GM12878 (cell line): ENCODE measurements around the gene DDIT3. TPM values are rescaled to one million over a fixed set of nuclear protein-coding genes. Genes with fewer than 3 reads are reported as not detected.

Experiments used
- ATAC-seq: fragments of 200-7000 bp; cut with Tn5 transposase; 3 replicates; pipeline ENCODE4 v1.9.1; 2020; ENCODE audit warnings: mild to moderate bottlenecking, moderate library complexity
- BruUV-seq: library from RNA; stranded (reverse); fragments of 400-500 nt; replicated peaks from 2 replicates; lab custom pipeline; 2021; lab: Mats Ljungman, UMichigan
- CTCF ChIA-PET: fragments of 300-600 bp; sonication (Branson Sonifier 250); formaldehyde crosslinking; extraction: SDS; loops from one replicate; lab custom pipeline; 2021; ENCODE audit warnings: inconsistent platforms; lab: Yijun Ruan, JAX
- POLR2A ChIA-PET: fragments of 350-600 bp; formaldehyde crosslinking; extraction: SDS; loops from one replicate; lab custom pipeline; 2021; ENCODE audit warnings: inconsistent platforms; lab: Charles Lee
- RAD21 ChIA-PET: fragments of 300-600 bp; sonication (Branson Sonifier 250); formaldehyde crosslinking; loops from one replicate; lab custom pipeline; 2023; ENCODE audit warnings: antibody characterized with exemption; ENCODE audit not compliant: unreplicated experiment; lab: Charles Lee
- SMC1A ChIA-PET: fragments of 300-600 bp; sonication (Branson Sonifier 250); formaldehyde crosslinking; loops from one replicate; lab custom pipeline; 2023; ENCODE audit not compliant: unreplicated experiment, uncharacterized antibody; lab: Charles Lee
- DNase-seq: peaks from one replicate; pipeline ENCODE4 v3.0.0-alpha.2; 2011; ENCODE audit warnings: low read depth, low spot score
- FAIRE-seq: peaks from 3 replicates; lab custom pipeline; 2011; peaks lifted over from hg19 to GRCh38; lab: Jason Lieb, UNC
- H2AFZ ChIP-seq: 2 replicates; pipeline ENCODE4 v1.6.0; 2011; ENCODE audit warnings: low read depth, low read length, control low read depth; ENCODE audit not compliant: control insufficient read depth
- H3K27ac ChIP-seq: 2 replicates; pipeline ENCODE4 v1.5.1; 2011; ENCODE audit warnings: control low read depth; ENCODE audit not compliant: control insufficient read depth, insufficient read depth
- H3K27me3 ChIP-seq, 2 experiments: replicated peaks in 1 of 2; 2 replicates each; pipeline versions ENCODE4 v1.6.0 to v1.6.1; 2011; ENCODE audit warnings: low read length in 1 of 2; ENCODE audit not compliant: control insufficient read depth in 2 of 2, insufficient read depth in 2 of 2
- H3K36me3 ChIP-seq, 2 experiments: 2 replicates each; pipeline ENCODE4 v1.5.1; 2011; ENCODE audit warnings: low read length in 1 of 2; ENCODE audit not compliant: control insufficient read depth in 2 of 2, insufficient read depth in 2 of 2
- H3K4me1 ChIP-seq: 2 replicates; pipeline ENCODE4 v1.6.1; 2011; ENCODE audit warnings: mild to moderate bottlenecking, low read length, moderate library complexity, mixed read lengths; ENCODE audit not compliant: control insufficient read depth, insufficient read depth
- H3K4me2 ChIP-seq: 2 replicates; pipeline ENCODE4 v1.6.0; 2011; ENCODE audit warnings: control low read depth; ENCODE audit not compliant: control insufficient read depth, insufficient read depth
- H3K4me3 ChIP-seq: fragments of 200-600 bp; sonication (generic); 2 replicates; pipeline ENCODE4 v1.5.1; 2016
- H3K79me2 ChIP-seq: 2 replicates; pipeline ENCODE4 v1.6.0; 2011; ENCODE audit warnings: low read length; ENCODE audit not compliant: control insufficient read depth, insufficient read depth
- H3K9ac ChIP-seq: 2 replicates; pipeline ENCODE4 v1.8.0; 2011; ENCODE audit warnings: low read length, control low read depth, mixed read lengths; ENCODE audit not compliant: control insufficient read depth, insufficient read depth
- H3K9me3 ChIP-seq: replicated peaks from 3 replicates; pipeline ENCODE4 v1.5.1; 2011; ENCODE audit warnings: mild to moderate bottlenecking, low read length; ENCODE audit not compliant: control insufficient read depth, insufficient read depth
- H4K20me1 ChIP-seq: 2 replicates; pipeline ENCODE4 v1.6.0; 2011; ENCODE audit not compliant: control insufficient read depth, insufficient read depth
- ASH2L ChIP-seq: fragments of 300-600, 200-600 bp; sonication (generic); IDR thresholded peaks from 2 replicates; pipeline ENCODE4 v1.6.1; 2017; ENCODE audit warnings: low read depth, mild to moderate bottlenecking, borderline replicate concordance
- POLR2A ChIP-seq: IDR thresholded peaks from 2 replicates; pipeline ENCODE4 v1.6.1; 2011; ENCODE audit warnings: low read depth, mild to moderate bottlenecking, low read length
- POLR2AphosphoS2 ChIP-seq: IDR thresholded peaks from 2 replicates; pipeline ENCODE4 v1.6.1; 2011; ENCODE audit warnings: low read depth, mild to moderate bottlenecking, low read length, improper control_type of control experiment, moderate library complexity
- POLR2AphosphoS5 ChIP-seq: IDR thresholded peaks from 2 replicates; pipeline ENCODE4 v1.6.1; 2011; ENCODE audit warnings: mild to moderate bottlenecking, low read length, inconsistent platforms
- RAD21 ChIP-seq: IDR thresholded peaks from 2 replicates; pipeline ENCODE4 v1.6.1; 2011; ENCODE audit warnings: mild to moderate bottlenecking, low read depth, low read length, moderate library complexity; ENCODE audit not compliant: insufficient read depth
- SIN3A ChIP-seq: IDR thresholded peaks from 2 replicates; pipeline ENCODE4 v1.6.1; 2012; ENCODE audit warnings: low read depth, low read length, improper control_type of control experiment
- SPI1 ChIP-seq: IDR thresholded peaks from 2 replicates; pipeline ENCODE4 v1.6.1; 2011; ENCODE audit warnings: low read depth, mild to moderate bottlenecking, low read length, moderate library complexity, borderline replicate concordance; ENCODE audit not compliant: insufficient read depth
- ZBED1 ChIP-seq: IDR thresholded peaks from 2 replicates; pipeline ENCODE4 v1.6.1; 2016; ENCODE audit warnings: borderline replicate concordance
- WGBS: methylation state at CpG from one replicate; pipeline ENCODE4 v1.1.6; 2016; ENCODE audit warnings: low lambda C conversion rate; ENCODE audit not compliant: insufficient replicate concordance, insufficient coverage; ENCODE audit errors: missing lambda C conversion rate; 5-methylcytosine and 5-hydroxymethylcytosine counted together
- in situ Hi-C: fragments of 300-500 bp; cut with MboI; formaldehyde crosslinking; loops from 9 replicates; pipeline ENCODE4 v1.14.3; 2018; ENCODE audit warnings: mixed read lengths
- intact Hi-C: fragments of 100-400 bp; cut with micrococcal nuclease; formaldehyde crosslinking; loops from one replicate; pipeline ENCODE4 v1.14.2; 2022; ENCODE audit not compliant: unreplicated experiment
- polyA plus RNA-seq, 11 experiments: library from polyadenylated mRNA; depleted of rRNA in 4 of 11; unstranded in 6 of 11; stranded (reverse) in 5 of 11; fragments of >200 nt; fragmentation: Nextera tagmentation in 4 of 11; fragmentation: Illumina TruSeq in 1 of 11; extraction: Ambion mirVana in 4 of 11; extraction: Trizol in 1 of 11; gene quantifications; 1 replicate in 1 of 11; 2 replicates in 10 of 11; pipeline versions ENCODE4 v1.2.1 to v1.2.3, GENCODE V29; 2011 to 2016; ENCODE audit warnings: inconsistent platforms in 2 of 11, missing spikeins in 2 of 11, low read depth in 1 of 11
- total RNA-seq, 4 experiments: library from RNA; depleted of rRNA in 3 of 4; stranded (reverse); fragments of >200 nt in 3 of 4; fragmentation: Illumina TruSeq in 1 of 4; extraction: Trizol in 1 of 4; gene quantifications; 2 replicates each; pipeline versions ENCODE4 v1.2.1 to v1.2.3, GENCODE V29; 2013 to 2021
- TF ChIP-seq, protein P1 (sequence below): fragments of 450-650 bp; formaldehyde crosslinking; IDR thresholded peaks from 2 replicates; pipeline ENCODE4 v1.5.0; 2022; ENCODE audit warnings: mild to moderate bottlenecking, missing genetic modification characterization
- TF ChIP-seq, protein P2 (sequence below): fragments of 450-650 bp; conservative IDR thresholded peaks from 2 replicates; pipeline ENCODE4 v1.6.1; 2017; ENCODE audit warnings: mild to moderate bottlenecking, moderate library complexity

Gene DDIT3
- total and polyA plus RNA-seq, 10 of the 15 experiments (the other 5 are each of a cell fraction or from before 2014, with no cell fraction given): 9.2 to 28.9 (median 15.5) TPM

DNA sequence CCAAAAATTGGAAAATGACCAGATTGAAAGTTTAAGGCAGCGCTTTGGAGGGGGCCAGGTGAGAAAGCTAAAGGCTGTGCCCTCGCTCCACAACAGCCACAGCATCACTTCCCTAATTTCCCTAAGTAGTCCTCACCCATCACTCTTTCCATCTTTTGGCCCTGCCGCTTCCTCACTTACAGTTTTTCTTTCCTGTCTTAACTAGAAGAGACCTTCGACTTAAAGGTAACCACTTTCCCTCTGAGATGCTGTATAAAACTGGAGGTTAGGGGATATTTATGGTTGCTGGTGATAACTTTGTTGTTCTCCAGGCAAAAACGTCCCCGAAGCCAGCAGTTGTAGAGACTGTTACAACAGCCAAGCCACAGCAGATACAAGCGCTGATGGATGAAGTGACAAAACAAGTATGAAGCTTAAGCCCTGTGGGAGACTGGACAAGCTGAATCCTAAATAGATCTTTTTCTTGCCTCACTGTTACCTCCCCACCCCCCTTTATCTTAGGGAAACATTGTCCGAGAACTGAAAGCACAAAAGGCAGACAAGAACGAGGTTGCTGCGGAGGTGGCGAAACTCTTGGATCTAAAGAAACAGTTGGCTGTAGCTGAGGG lies 4.3 kb downstream of the DDIT3 start:
- intact Hi-C loops: no loop called here
- TF ChIP-seq ZBED1: 0 out of 2 replicates have a peak, but pooled peaks have one; percentile 36
- 0 out of 2 replicates have a peak, but pooled peaks have one; percentile 16 for TF ChIP-seq SPI1
- peak; percentile 58; the same call in 1 of the 2 replicates for TF ChIP-seq POLR2AphosphoS2
- no peak for TF ChIP-seq SIN3A
- TF ChIP-seq RAD21: no peak
- TF ChIP-seq, protein P1, sequence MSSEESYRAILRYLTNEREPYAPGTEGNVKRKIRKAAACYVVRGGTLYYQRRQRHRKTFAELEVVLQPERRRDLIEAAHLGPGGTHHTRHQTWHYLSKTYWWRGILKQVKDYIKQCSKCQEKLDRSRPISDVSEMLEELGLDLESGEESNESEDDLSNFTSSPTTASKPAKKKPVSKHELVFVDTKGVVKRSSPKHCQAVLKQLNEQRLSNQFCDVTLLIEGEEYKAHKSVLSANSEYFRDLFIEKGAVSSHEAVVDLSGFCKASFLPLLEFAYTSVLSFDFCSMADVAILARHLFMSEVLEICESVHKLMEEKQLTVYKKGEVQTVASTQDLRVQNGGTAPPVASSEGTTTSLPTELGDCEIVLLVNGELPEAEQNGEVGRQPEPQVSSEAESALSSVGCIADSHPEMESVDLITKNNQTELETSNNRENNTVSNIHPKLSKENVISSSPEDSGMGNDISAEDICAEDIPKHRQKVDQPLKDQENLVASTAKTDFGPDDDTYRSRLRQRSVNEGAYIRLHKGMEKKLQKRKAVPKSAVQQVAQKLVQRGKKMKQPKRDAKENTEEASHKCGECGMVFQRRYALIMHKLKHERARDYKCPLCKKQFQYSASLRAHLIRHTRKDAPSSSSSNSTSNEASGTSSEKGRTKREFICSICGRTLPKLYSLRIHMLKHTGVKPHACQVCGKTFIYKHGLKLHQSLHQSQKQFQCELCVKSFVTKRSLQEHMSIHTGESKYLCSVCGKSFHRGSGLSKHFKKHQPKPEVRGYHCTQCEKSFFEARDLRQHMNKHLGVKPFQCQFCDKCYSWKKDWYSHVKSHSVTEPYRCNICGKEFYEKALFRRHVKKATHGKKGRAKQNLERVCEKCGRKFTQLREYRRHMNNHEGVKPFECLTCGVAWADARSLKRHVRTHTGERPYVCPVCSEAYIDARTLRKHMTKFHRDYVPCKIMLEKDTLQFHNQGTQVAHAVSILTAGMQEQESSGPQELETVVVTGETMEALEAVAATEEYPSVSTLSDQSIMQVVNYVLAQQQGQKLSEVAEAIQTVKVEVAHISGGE (CRISPR knock-in tag): no peak
- TF ChIP-seq POLR2A: peak; percentile 28; the same call in 1 of the 2 replicates
- TF ChIP-seq, protein P2, sequence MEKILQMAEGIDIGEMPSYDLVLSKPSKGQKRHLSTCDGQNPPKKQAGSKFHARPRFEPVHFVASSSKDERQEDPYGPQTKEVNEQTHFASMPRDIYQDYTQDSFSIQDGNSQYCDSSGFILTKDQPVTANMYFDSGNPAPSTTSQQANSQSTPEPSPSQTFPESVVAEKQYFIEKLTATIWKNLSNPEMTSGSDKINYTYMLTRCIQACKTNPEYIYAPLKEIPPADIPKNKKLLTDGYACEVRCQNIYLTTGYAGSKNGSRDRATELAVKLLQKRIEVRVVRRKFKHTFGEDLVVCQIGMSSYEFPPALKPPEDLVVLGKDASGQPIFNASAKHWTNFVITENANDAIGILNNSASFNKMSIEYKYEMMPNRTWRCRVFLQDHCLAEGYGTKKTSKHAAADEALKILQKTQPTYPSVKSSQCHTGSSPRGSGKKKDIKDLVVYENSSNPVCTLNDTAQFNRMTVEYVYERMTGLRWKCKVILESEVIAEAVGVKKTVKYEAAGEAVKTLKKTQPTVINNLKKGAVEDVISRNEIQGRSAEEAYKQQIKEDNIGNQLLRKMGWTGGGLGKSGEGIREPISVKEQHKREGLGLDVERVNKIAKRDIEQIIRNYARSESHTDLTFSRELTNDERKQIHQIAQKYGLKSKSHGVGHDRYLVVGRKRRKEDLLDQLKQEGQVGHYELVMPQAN: no peak
- TF ChIP-seq ASH2L: no peak
- TF ChIP-seq POLR2AphosphoS5: peak; percentile 50; the same call in 1 of the 2 replicates
- SMC1A ChIA-PET: interaction anchor here (1.7 to 2.2 kb wide), 2 partner anchors 19 to 22 kb away, joined by 3 to 6 read pairs; no protein-coding TSS in a partner anchor
- no peak overlapping the region for H2AFZ ChIP-seq
- H3K4me3 ChIP-seq: no peak overlapping the region
- H3K4me2 ChIP-seq: no peak overlapping the region
- H3K4me1 ChIP-seq: peaks cover under 1% of the 10 kb centered on the region
- FAIRE-seq: no peak
- WGBS: 92% methylated on average over 11 of the region's 11 CpGs
- RAD21 ChIA-PET: no interaction called here
- POLR2A ChIA-PET: interaction anchor here (0.9 kb wide), 1 partner anchor 35 kb away, joined by 4 read pairs; no protein-coding TSS in a partner anchor
- H3K79me2 ChIP-seq: peaks cover 27% of the 10 kb centered on the region
- peaks cover 33 to 45% of the 10 kb centered on the region in 2 experiments for H3K36me3 ChIP-seq
- DNase-seq: no peak
- CTCF ChIA-PET: interaction anchor here (1.3 to 4.0 kb wide), 4 partner anchors 8 to 57 kb away, joined by 3 to 13 read pairs (median 4); no protein-coding TSS in a partner anchor
- no peak overlapping the region for H3K9ac ChIP-seq
- in situ Hi-C loops: no loop called here
- no peaks in the 10 kb centered on the region for H3K9me3 ChIP-seq
- H3K27me3 ChIP-seq: no peaks in the 10 kb centered on the region
- H4K20me1 ChIP-seq: peaks cover 4% of the 10 kb centered on the region; the same call in 1 of the 2 replicates
- BruUV-seq: TSS peak; percentile 45
- no peak overlapping the region for H3K27ac ChIP-seq
- ATAC-seq: no peak
